GM19240 (cell line): Measurements from ENCODE around the gene TMEM234.
"Not testable (repeated sequence)": the region's sequence is repeated elsewhere in the genome, so short reads cannot be mapped to it uniquely, and the experiment has no call there.

ENCODE experiments used
- DNase-seq: peaks from one replicate; pipeline ENCODE4 v3.0.0; 2011; ENCODE audit warnings: low spot score; ENCODE audit not compliant: insufficient read length

Gene TMEM234

DNA sequence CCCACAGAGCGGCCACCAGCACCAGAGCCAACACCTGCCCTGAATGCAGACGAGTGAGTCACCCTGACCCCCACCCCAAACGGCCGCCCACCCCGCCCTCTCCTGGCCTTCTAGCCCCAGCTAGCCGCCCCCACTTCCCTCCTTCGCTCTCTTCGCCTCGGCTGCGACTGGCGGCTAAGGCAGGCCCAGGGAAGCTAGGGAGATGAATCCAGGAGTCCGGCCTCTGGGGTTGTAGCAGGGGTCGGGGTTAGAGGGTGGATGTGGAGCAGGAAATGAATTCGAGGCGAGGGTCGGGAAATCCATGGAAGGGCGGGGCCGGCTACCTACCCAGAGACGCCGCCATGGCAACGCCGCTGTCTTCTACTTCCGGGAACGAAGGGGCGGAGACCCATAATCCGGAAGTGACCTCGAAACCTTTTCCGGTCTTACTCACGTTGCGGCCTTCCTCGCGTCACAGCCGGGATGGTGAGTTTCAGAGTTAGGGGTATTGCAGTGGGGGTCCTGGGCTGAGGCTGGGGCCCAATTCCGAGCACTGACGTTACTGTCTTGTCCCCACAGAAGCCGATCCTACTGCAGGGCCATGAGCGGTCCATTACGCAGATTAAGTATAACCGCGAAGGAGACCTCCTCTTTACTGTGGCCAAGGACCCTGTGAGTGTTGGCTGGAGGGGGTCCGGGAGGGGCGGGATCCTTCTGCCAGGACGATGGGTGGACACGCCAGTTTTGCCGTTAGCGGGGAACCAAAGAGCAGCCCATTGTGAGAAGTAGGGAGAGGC is at the start of gene TMEM234, which contains the start of gene EIF3I:
TMEM234 (minus strand) TSS at position 374 of the 776 bp plus-strand sequence; CDS start at position 343, 31 bp downstream.
EIF3I (plus strand) TSS at position 428 of the 776 bp plus-strand sequence; CDS start at position 463, 35 bp downstream.
- DNase-seq: peak; percentile 96

DNA sequence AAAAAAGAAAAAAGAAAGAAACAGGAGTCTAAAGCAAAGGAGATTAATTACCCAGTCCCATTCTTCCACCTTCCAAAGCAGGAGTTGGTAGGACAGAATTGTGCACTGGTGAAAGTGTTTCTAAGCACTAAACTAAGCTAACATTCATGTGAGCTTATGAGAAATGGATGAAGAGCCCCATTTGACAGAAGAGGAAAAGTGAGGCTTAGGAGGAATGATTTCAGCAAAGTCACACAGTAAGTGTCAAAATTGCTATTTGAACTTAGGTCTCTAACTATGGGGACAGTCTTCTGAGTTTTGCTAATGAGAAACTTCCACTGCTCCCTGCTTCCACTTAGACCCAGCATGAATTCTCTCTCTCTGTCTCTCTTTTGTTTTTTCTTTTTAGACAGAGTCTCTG is 47.6 kb upstream of the TMEM234 start:
- DNase-seq: no peak

DNA sequence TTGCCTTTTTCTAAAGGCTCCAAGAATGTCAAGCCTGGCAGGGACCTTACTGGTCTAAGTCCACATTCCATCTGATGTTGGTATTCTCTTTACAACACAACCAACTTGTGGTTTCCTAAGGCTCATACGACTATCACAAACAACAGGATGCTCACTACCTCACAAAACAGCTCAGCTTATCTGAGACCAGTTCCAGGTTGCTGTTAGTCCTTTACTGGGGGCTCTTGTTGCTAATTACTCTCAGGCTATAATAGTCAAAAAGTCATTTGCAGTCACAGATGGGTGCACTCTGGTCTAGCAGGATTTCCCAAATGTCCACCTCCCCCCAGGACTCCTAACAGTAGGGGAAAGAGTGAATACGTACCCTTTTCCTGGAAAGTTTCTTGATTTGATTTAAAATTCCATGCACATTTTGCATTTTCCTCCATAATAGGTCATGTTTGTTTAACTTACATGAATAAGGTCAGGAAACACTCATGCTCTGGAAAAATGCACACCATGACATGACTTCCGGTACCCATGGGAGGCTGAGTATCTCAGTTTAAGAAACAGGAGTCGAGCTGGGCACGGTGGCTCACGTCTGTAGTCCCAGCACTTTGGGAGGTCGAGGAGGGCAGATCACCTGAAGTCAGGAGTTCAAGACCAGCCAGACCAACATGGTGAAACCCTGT is 44.9 kb upstream of the TMEM234 start:
- DNase-seq: no peak

DNA sequence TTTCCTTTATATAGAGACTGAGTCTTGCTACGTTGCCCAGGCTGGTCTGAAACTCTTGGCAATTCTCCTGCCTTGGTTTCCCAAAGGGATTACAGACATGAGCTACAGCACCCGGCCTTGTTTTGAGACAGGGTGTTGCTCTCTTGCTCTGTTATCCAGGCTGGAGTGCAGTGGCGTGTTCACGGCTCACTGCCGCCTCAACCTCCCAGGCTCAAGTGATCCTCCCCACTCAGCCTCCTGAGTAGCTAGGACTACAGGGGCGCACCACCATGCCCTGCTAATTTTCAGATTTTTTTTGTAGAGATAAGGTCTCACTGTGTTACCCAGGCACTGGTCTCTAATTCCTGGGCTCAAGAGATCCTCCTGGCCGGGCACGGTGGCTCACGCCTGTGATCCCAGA is 43.7 kb upstream of the TMEM234 start:
- DNase-seq: no peak

DNA sequence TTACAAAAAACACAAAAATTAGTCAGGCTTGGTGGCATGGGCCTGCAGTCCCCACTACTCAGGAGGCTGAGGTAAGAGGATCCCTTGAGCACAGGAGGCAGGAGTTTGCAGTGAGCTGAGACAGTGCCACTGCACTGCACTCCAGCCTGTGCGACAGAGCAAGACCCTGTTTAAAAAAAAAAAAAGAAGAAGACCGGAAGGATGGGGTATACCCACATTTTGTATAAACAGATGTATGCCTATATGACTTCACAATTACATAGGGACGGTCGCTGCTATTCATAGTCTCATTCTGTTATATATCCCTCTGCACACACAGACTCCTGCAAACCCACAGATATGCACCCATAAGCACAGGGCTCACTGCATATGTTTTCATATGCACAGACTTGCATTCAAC is 41.6 kb upstream of the TMEM234 start:
- DNase-seq: no peak

DNA sequence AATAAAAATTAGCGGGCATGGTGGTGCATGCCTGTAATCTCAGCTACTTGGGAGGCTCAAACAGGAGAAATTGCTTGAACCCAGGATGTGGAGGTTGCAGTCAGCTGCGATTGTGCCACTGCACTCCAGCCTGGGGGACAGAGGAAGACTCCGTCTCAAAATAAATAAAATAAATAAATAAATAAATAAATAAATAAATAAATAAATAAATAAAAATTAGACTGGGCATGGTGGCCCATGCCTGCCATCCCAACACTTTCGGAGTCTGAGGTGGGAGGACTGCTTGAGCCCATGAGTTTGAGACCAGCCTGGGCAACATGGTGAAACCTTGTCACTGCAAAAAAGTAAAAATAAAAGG is 41.1 kb upstream of the TMEM234 start:
- DNase-seq: not testable (repeated sequence)

DNA sequence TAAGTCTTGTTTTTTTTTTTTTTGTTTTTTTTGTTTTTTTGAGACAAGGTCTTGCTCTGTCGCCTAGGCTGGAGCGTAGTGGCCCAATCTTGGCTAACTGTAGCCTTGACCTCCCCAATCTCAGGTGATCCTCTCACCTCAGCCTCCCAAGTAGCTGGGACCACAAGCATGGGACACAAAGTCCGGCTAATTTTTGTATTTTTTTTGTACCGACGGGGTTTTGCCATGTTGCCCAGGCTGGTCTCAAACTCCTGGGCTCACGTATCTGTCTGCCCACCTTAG is 35.0 kb upstream of the TMEM234 start:
- DNase-seq: no peak

DNA sequence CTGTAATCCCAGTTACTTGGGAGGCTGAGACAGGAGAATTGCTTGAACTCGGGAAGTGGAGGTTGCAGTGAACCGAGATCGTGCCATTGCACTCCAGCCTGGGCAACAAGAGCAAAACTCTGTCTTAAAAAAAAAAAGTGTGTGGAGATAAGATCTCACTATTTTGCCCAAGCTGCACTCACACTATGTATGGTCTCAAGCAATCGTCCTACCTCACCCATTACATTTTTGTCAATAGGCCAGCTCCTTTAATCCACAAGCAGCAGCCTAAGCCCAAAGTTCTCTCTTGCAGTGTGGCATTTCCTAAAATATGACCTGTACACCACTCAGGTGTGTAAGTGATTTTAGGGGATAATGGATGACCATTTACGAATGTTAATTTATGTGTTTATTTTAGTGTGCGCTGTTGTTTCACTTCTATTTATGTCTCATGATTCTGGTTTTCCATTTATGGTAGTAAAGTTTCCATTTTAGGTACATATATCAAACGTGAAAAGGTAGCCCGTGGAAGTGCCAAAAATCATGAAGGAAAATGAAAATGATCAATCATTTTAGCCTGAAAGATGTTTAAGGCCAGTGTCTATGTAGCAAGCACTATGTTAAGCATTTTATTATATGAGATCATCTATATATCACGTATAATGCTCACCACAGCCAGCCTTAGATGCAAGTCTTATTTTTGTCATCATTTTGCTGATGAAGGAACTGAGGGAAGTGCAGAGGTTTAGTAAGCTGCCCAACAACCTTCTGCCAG is 34.5 kb upstream of the TMEM234 start:
- DNase-seq: no peak

DNA sequence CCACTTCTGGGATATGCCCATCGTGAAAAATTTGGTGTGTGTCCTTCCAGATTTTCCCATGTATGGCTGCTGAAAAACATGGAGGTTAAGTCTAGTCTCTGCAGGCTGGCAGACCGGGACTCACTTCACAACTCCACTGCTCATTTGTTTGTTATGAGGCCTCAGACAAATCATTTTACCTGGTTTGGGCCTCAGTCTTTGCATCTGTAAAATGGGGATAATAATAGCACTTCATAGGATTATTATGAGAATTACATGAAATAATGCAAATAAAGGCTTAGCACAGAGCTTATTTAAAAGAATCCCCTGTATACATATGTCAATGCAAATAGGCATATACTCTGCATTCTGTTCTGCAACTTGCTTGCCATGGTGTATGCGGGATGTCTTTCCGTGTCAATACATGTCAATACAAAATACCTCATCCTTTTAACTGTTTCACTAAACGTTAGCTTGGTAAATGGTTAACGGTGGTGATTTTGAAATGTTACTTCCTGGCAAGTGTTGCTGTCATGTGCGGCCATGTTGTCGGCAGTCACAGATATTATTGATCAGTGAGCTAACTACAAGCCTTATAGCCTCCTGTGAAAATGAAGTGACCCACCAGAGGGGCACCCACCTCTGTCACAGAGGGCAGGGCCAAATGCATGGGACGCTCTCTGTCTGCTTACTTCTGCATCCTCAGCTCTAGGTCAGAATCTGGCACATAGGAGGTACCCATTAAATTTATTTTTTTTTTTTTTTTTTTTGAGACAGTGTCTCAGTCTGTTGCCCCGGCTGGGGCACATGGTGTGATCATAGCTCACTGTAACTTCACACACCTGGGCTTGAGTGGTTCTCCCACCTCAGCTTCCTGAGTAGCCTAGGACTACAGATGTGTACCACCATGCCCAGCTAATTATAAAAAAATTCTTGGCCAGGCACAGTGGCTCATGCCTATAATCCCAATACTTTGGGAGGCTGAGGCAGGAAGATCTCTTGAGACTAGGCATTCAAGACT is 33.2 kb upstream of the TMEM234 start:
- DNase-seq: no peak

DNA sequence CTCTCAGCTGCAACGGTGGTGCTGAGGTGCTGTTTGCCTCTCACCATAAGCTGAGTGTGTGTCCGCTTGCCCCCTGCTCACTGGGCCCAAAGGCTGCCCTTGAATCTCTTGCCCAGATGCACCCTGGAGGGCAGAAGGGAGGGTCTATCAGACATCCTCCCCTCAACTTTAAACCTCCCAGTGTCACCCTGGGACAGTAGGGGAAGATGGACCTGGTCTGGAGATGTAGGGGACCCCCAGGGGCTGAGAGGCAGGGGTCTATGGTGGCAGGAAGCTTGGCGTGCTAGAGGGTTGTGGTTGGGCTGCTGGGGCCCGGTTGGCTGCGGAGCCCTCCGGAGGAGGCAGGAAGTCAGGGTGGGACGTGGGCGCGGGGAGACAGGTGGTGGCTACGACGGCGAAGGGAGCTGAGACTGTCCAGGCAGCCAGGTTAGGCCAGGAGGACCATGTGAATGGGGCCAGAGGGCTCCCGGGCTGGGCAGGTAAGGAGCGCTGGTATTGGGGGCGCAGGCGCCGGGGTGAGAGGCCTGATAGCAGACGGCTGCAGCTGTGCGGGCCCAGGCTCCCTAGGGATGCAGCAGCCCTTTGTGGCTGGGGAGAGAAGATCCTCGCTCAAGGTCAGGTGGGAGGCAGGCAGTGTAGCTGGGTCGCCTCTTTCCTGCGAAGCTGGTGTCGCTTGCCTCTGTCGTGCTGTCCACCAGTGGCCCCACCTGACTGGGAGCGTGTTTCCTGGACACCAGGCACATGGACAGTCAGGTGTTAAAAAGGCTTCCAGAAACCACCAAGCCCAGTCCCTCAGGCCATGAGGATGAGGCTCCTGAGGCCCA is 29.0 kb upstream of the TMEM234 start, which contains the start of gene LCK:
LCK (plus strand) TSS at position 373 of the 824 bp plus-strand sequence. CDS start 23,065 bp downstream, outside the sequence.
- no peak for DNase-seq

DNA sequence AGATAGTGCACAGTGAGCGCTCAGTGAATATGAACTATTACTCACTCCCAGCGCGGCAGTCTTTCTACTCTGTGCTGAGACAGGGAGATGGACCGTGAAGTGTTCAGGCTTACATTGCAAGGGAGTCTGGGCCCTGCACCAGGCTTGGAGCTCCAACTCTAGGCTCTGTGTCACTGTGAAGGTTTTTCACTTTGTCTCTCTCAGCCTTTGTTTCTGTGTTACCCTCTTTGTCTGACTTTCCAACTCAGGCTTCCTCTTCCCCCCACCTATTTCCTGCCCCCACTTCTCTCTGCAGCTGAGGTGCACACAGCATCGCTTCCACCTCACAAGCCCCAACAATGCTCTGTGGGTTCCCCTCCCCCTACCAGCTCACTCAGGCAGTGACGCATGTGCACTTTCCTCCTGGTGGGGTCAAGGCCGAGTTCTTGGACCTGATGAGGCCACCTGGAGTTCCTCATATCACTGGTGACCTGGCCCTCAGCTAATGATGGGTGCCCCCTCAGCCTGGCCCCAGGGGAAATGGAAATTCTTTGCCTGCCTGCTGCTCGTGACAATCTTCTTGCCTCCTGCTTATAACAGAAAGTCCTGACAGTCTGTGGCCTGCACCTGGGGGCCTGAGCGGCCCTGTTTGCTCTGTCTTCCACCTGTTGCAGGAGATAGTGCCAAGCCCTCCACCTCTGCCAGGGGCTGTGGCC is 27.8 kb upstream of the TMEM234 start:
- peak; percentile 67 for DNase-seq

DNA sequence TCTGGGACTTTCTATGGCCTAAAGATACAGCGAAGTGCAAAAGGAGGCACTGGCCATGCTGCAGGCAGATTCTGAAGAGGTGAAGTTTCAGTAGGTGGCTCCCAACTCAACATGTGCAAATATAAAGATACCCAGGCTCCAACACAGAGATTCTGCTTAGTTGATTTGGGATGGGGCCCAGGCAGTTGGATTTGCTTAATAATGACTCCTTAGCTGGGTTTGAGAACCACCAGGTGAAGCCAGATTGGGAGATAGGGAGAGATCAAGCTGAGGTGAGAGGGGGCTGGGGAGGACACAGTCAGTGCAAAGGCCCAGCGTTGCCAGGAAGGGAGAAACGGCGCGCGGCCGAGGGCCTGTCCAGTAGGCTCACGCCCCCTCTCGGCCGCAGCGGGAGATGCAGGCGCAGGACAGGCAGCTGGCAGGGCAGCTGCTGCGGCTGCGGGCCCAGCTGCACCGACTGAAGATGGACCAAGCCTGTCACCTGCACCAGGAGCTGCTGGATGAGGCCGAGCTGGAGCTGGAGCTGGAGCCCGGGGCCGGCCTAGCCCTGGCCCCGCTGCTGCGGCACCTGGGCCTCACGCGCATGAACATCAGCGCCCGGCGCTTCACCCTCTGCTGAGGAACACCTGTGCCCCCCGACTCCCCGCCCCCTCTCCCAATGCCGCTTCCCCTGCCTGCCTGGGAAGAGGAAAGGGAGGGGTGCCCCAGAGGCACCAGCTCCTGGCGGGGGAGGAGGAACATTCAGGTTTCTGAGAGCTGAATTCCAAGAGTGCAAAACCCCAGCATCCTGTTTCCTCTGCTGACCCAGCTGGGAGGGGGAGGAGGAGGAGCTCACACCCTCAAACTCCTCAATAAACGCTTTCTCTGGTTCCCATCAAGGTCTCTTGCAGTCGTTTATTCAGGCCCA is 26.1 kb upstream of the TMEM234 start:
- DNase-seq: peak; percentile 50

DNA sequence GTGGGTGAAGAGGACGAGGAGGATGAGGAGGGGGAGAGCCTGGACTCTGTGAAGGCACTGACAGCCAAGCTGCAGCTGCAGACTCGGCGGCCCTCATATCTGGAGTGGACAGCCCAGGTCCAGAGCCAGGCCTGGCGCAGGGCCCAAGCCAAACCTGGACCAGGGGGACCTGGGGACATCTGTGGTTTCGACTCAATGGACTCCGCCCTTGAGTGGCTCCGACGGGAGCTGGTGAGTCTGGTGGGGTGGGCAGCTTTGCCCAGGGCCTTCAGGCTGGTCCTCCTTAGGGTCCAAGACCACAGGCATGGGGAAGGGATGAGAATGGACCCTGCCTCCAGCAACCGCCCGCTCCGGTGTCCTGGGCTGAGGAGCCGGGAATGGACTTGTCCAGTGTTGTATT is 25.3 kb upstream of the TMEM234 start:
- DNase-seq: no peak

DNA sequence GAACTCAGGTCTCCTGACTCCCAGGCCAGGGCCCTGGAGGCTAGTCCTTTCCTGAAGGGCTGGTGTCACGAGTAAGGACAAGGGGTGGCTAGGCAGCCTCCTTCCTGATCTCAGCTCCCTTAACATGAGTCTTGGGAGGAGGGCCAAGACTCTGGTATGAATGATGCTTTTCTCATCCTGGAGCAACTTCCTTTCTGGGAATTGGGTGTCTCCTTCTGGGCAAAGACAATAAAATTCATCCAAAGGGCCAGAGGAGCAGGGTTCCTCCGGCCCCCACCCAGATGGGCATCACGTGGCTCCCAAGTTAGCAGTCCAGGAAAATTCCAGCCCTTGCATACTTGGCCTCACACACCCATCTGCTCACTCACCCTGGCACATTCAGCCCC is 24.7 kb upstream of the TMEM234 start, which contains the start of gene FAM167B:
FAM167B (plus strand) TSS at position 335 of the 386 bp plus-strand sequence. CDS start 200 bp downstream, outside the sequence.
- no peak for DNase-seq

DNA sequence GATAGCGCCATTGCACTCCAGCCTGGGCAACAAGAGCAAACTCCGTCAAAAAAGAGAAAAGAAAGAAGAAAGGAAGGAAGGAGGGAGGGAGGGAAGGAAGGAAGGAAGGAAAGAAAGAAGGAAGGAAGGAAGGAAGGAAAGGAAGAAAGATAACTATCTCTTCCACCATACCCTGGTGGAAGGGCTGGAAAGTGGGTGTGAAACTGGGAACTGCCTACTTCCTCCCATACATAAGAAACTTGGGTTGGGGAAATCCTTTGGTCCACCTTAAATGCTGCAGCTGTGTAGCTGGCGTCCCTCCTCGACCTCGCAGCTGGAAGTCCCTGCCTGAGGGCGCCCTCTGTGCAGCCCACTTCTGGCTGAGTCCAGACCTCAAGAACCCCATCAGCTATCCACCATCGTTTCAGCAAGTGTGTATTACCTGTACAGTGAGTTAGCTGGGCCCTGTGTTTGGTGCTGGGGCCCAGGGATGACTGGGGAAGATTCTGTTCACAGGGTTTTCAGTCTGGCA is 20.2 kb upstream of the TMEM234 start:
- DNase-seq: no peak

DNA sequence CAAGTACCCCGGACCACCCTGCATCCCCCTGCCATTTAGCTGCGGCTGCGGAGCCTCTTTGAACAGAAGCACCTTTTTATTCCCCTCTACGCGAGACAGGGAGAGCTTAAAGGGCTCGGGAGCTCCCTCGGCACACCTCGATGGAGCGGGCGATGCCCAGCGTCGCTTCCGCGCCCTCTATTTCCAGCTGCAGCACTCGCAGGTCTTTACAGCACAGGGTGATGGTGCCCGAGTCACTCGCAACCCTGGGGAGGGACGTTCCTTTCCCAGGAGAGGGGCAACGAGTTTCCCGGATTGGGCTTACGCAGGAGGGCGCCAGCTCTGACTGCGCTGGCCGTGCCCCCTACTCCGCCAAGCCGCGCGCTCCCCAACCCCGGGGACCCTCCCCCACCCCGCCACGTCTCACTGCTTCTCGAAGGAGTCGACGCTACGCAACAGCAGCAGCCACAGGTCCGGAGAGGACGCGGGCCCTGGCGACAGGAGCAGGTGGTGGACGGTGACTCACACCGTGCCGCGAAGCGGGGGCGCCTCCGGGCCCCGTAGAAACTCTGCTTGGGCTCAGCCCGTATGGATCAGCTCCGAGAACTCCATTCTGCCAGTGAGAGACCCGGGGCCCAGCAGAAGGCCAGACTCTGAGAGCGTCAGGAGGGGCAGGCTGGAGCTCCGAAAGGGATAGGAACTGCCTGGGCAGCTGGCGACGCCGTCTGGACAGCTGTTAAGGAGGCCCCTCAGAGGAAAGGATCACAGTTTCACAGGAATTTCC is 19.0 kb upstream of the TMEM234 start:
- DNase-seq: no peak
